Testis (tissue), 3 donors: ENCODE data around the gene NRCAM. TPM values are rescaled to one million over a fixed set of nuclear protein-coding genes. Genes with fewer than 3 reads are reported as not detected.
"Not testable (repeated sequence)": the region's sequence is repeated elsewhere in the genome, so short reads cannot be mapped to it uniquely, and the experiment has no call there.

ENCODE experiments used
- DNase-seq: peaks from one replicate; pipeline ENCODE4 v3.0.0-alpha.2; 2019
- H3K27ac ChIP-seq, 2 donors: fragments of 200-600 bp; sonication (generic); one replicate each; pipeline ENCODE4 v1.5.1; 2019
- H3K27me3 ChIP-seq: fragments of 200-600 bp; sonication (generic); one replicate; pipeline ENCODE4 v1.5.1; 2019
- H3K36me3 ChIP-seq: fragments of 200-600 bp; sonication (generic); one replicate; pipeline ENCODE4 v1.5.1; 2017; ENCODE audit warnings: low read depth; ENCODE audit errors: missing control alignments
- H3K4me1 ChIP-seq: fragments of 200-600 bp; sonication (generic); one replicate; pipeline ENCODE4 v1.5.1; 2019
- H3K4me3 ChIP-seq, 2 donors: fragments of 200-600 bp; sonication (generic); one replicate each; pipeline ENCODE4 v1.5.1; 2017 to 2019
- H3K9me3 ChIP-seq: fragments of 200-600 bp; sonication (generic); one replicate; pipeline ENCODE4 v1.5.1; 2017
- POLR2A ChIP-seq: fragments of 450-650 bp; IDR thresholded peaks from one replicate; pipeline ENCODE4 v1.6.1; 2017; ENCODE audit warnings: antibody characterized with exemption, mild to moderate bottlenecking, moderate library complexity
- WGBS, 2 donors: methylation state at CpG; one replicate each; pipeline ENCODE4 v1.1.5; 2018; 5-methylcytosine and 5-hydroxymethylcytosine counted together
- intact Hi-C: fragments of 100-400 bp; cut with DNase I; formaldehyde crosslinking; loops from one replicate; pipeline ENCODE4 v1.15.1; 2023; ENCODE audit warnings: low total_unique reads
- polyA plus RNA-seq: library from polyadenylated mRNA; stranded (reverse); fragments of 350-450 nt; fragmentation: Illumina TruSeq; extraction: RNeasy Lipid Tissue Mini Kit (QIAGEN cat#74804); gene quantifications from one replicate; pipeline ENCODE4 v1.2.3, GENCODE V29; 2014; ENCODE audit warnings: low read depth, low replicate concordance; ENCODE audit not compliant: insufficient read depth
- total RNA-seq, 2 donors: library from RNA; depleted of rRNA; stranded (reverse); fragments of >200 nt; gene quantifications; one replicate each; pipeline ENCODE4 v1.2.3, GENCODE V29; 2016
- TF ChIP-seq, protein P1 (sequence below), 3 experiments: fragments of 450-650 bp in 2 of 3; fragments of 200-600 bp in 1 of 3; sonication (generic) in 1 of 3; IDR thresholded peaks; one replicate each; pipeline ENCODE4 v1.5.1; 2016 to 2019; ENCODE audit warnings: antibody characterized with exemption in 3 of 3, mild to moderate bottlenecking in 2 of 3, moderate library complexity in 1 of 3

The NRCAM gene
- total and polyA plus RNA-seq, 3 donors from 2014 or later: 7.4 to 11.4 (median 7.6) TPM

GRCh38 chr7:108402865-108403264 lies 53.4 kb downstream of the NRCAM start:
- no peak for DNase-seq
- Histone ChIP-seq H3K9me3 (no peaks in the 10 kb centered on the region), H3K27ac (no peak overlapping the region), H3K4me1 (no peaks in the 10 kb centered on the region), H3K27me3 (no peaks in the 10 kb centered on the region), H3K4me3 (no peak overlapping the region), H3K36me3 (no peaks in the 10 kb centered on the region)
- TF ChIP-seq, protein P1, sequence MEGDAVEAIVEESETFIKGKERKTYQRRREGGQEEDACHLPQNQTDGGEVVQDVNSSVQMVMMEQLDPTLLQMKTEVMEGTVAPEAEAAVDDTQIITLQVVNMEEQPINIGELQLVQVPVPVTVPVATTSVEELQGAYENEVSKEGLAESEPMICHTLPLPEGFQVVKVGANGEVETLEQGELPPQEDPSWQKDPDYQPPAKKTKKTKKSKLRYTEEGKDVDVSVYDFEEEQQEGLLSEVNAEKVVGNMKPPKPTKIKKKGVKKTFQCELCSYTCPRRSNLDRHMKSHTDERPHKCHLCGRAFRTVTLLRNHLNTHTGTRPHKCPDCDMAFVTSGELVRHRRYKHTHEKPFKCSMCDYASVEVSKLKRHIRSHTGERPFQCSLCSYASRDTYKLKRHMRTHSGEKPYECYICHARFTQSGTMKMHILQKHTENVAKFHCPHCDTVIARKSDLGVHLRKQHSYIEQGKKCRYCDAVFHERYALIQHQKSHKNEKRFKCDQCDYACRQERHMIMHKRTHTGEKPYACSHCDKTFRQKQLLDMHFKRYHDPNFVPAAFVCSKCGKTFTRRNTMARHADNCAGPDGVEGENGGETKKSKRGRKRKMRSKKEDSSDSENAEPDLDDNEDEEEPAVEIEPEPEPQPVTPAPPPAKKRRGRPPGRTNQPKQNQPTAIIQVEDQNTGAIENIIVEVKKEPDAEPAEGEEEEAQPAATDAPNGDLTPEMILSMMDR (IDR thresholded peaks at IDR 0.05): no peak
- no peak for TF ChIP-seq POLR2A
- 27 to 60% methylated on average over 2 of the region's 2 CpGs for WGBS, 2 donors
- intact Hi-C loops: no loop called here

GRCh38 chr7:108396080-108396479 lies 60.2 kb downstream of the NRCAM start:
- no peaks in the 10 kb centered on the region for H3K9me3 ChIP-seq
- no peak overlapping the region for H3K4me3 ChIP-seq
- 86 to 93% methylated on average over 9 of the region's 9 CpGs for WGBS, 2 donors
- no peaks in the 10 kb centered on the region for H3K27me3 ChIP-seq
- intact Hi-C loops: no loop called here
- TF ChIP-seq POLR2A: no peak
- TF ChIP-seq, protein P1 (IDR thresholded peaks at IDR 0.05): no peak
- no peak for DNase-seq
- H3K27ac ChIP-seq: no peak overlapping the region
- H3K36me3 ChIP-seq: no peaks in the 10 kb centered on the region
- H3K4me1 ChIP-seq: no peaks in the 10 kb centered on the region

- DNase-seq: no peak
- Histone ChIP-seq H3K27ac (no peak overlapping the region), H3K27me3 (no peaks in the 10 kb centered on the region), H3K4me1 (no peaks in the 10 kb centered on the region), H3K36me3 (no peaks in the 10 kb centered on the region), H3K9me3 (no peaks in the 10 kb centered on the region), H3K4me3 (no peak overlapping the region)
- TF ChIP-seq POLR2A: no peak
- TF ChIP-seq, protein P1 (IDR thresholded peaks at IDR 0.05): no peak
- intact Hi-C loops: no loop called here
Observed at GRCh38 chr7:108395426-108395825, 60.8 kb downstream of the NRCAM start.

GRCh38 chr7:108393097-108393496 lies 63.1 kb downstream of the NRCAM start:
- 83 to 88% methylated on average over 9 to 10 of the region's 10 CpGs for WGBS, 2 donors
- H3K27me3 ChIP-seq, H3K4me3 ChIP-seq, intact Hi-C loops, H3K27ac ChIP-seq, H3K36me3 ChIP-seq, H3K9me3 ChIP-seq, DNase-seq, H3K4me1 ChIP-seq: not testable (repeated sequence)

- 94% methylated on average over 2 of the region's 2 CpGs for WGBS, 2 donors
- H3K27ac ChIP-seq, DNase-seq, H3K9me3 ChIP-seq, intact Hi-C loops, H3K4me1 ChIP-seq, H3K27me3 ChIP-seq, H3K4me3 ChIP-seq, H3K36me3 ChIP-seq: not testable (repeated sequence)
Observed at GRCh38 chr7:108387686-108388085, 68.5 kb downstream of the NRCAM start.

GRCh38 chr7:108385834-108386422 lies 70.3 kb downstream of the NRCAM start:
- Histone ChIP-seq H3K27me3 (no peaks in the 10 kb centered on the region), H3K27ac (no peak overlapping the region), H3K9me3 (no peaks in the 10 kb centered on the region), H3K4me1 (no peaks in the 10 kb centered on the region), H3K4me3 (no peak overlapping the region), H3K36me3 (no peaks in the 10 kb centered on the region)
- TF ChIP-seq, protein P1 (IDR thresholded peaks at IDR 0.05): no peak
- no peak for TF ChIP-seq POLR2A
- WGBS, 2 donors: 80 to 81% methylated on average over 2 of the region's 2 CpGs
- DNase-seq: no peak
- intact Hi-C loops: no loop called here
